Measurements from ENCODE around the gene MPO. TPM values are rescaled to one million over a fixed set of nuclear protein-coding genes. Genes with fewer than 3 reads are reported as not detected.

MPO gene
- total RNA-seq, 1 donor from 2014 or later: not detected

DNA sequence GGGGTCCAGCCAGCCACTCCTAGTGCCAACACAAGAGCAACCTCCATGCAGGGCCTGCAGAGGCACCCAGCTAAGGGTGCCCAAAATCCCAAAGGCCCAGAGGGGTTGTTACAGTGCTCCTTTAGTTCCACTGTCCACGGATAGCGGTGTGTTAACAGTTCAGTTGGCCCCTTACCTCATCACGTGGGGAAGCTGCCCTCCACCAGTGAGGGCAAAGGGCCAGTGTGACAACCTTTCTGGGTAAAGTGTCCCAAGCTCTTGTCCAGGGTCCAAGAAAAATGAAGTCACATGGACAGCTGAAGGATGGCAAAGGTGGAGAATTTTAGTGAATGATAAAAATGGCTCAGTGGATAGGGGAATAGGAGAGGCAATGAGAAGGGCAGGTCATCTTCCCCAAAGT is 53.0 kb downstream of the MPO start:
- no peak for DNase-seq (ENCODE audit: low spot score)
- no peak overlapping the region for H3K4me3 Mint-ChIP-seq (ENCODE audit: unreplicated experiment)
- no peaks in the 10 kb centered on the region for H3K36me3 Mint-ChIP-seq (ENCODE audit: low read depth)
- H3K9me3 Mint-ChIP-seq (ENCODE audit: low read depth): no peaks in the 10 kb centered on the region
- TF ChIP-seq, protein P1, sequence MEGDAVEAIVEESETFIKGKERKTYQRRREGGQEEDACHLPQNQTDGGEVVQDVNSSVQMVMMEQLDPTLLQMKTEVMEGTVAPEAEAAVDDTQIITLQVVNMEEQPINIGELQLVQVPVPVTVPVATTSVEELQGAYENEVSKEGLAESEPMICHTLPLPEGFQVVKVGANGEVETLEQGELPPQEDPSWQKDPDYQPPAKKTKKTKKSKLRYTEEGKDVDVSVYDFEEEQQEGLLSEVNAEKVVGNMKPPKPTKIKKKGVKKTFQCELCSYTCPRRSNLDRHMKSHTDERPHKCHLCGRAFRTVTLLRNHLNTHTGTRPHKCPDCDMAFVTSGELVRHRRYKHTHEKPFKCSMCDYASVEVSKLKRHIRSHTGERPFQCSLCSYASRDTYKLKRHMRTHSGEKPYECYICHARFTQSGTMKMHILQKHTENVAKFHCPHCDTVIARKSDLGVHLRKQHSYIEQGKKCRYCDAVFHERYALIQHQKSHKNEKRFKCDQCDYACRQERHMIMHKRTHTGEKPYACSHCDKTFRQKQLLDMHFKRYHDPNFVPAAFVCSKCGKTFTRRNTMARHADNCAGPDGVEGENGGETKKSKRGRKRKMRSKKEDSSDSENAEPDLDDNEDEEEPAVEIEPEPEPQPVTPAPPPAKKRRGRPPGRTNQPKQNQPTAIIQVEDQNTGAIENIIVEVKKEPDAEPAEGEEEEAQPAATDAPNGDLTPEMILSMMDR (IDR thresholded peaks at IDR 0.05): no peak
- H3K27ac Mint-ChIP-seq (ENCODE audit: unreplicated experiment): no peak overlapping the region
- H3K4me1 Mint-ChIP-seq (ENCODE audit: low read depth): peaks cover 8% of the 10 kb centered on the region
- peaks cover 8% of the 10 kb centered on the region for H3K27me3 Mint-ChIP-seq (ENCODE audit: low read depth)

DNA sequence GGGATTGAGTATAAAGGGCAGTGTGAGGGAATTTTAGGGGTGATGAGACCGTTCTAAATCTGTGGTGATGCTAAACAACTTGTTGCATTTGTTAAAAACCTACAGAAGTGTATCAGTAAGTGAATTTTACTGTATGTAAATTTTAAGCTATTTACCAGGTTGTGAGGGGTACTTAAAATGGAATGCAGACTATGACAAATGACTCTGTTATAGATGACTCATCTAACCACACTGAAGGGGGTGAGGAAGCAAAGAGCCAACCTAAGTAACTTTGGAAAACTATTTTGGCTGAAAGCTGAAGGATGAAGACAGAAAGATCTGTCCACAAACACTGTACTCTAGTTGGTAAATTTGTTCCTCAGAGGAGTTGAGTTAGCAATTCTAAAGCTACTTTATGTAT is 56.4 kb downstream of the MPO start:
- Mint-ChIP-seq H3K27me3 (ENCODE audit: low read depth) (peaks cover 5% of the 10 kb centered on the region), H3K9me3 (ENCODE audit: low read depth) (no peaks in the 10 kb centered on the region), H3K27ac (ENCODE audit: unreplicated experiment) (peak overlapping the region; percentile 53), H3K36me3 (ENCODE audit: low read depth) (no peaks in the 10 kb centered on the region), H3K4me3 (ENCODE audit: unreplicated experiment) (no peak overlapping the region), H3K4me1 (ENCODE audit: low read depth) (peaks cover 11% of the 10 kb centered on the region)
- TF ChIP-seq, protein P1 (IDR thresholded peaks at IDR 0.05): no peak
- DNase-seq (ENCODE audit: low spot score): no peak

Other genes starting within 250 kb of the MPO start
- gene DYNLL2, start 197.5 kb downstream of the MPO start, total RNA-seq: 15.7 to 17.1 TPM (median 16.0 TPM) in 3 replicates
- gene OR4D1, start 132.6 kb downstream of the MPO start, total RNA-seq: not detected in 3 replicates
- gene OR4D2, start 114.0 kb downstream of the MPO start, total RNA-seq: not detected in 3 replicates
- gene EPX, start 88.2 kb downstream of the MPO start, total RNA-seq: not detected in 3 replicates
- gene MKS1, start 61.7 kb downstream of the MPO start, total RNA-seq: 11.5 to 16.9 TPM (median 16.2 TPM) in 3 replicates
- not detected in 3 replicates for gene LPO, start 42.4 kb downstream of the MPO start, total RNA-seq
- gene TSPOAP1, start 47.9 kb upstream of the MPO start, total RNA-seq: 1.3 to 2.0 TPM in 2 of 3 replicates, not detected in the other
- gene SUPT4H1, start 71.3 kb upstream of the MPO start, total RNA-seq: 57.4 to 71.8 TPM (median 62.9 TPM) in 3 replicates
- 0.10 to 0.46 TPM (median 0.15 TPM) in 3 replicates for gene RNF43, start 136.6 kb upstream of the MPO start, total RNA-seq
- 0.08 to 0.10 TPM in 2 of 3 replicates, not detected in the other for gene HSF5, start 207.5 kb upstream of the MPO start, total RNA-seq
- 26.7 to 31.4 TPM (median 30.2 TPM) in 3 replicates for gene MTMR4, start 233.7 kb upstream of the MPO start, total RNA-seq

Measured in chondrocyte (in vitro differentiated cells).